ENCODE measurements around the gene PDGFC.

The PDGFC gene

GRCh38 chr4:156764145-156764544 is 207.5 kb downstream of the PDGFC start:
- FAIRE-seq, result no peak
- TF ChIP-seq CTCF (IDR thresholded peaks at IDR 0.05; ENCODE audit: insufficient read depth, missing control alignments), result no peak
- no peak for DNase-seq (ENCODE audit: insufficient read length, low spot score)

DNA sequence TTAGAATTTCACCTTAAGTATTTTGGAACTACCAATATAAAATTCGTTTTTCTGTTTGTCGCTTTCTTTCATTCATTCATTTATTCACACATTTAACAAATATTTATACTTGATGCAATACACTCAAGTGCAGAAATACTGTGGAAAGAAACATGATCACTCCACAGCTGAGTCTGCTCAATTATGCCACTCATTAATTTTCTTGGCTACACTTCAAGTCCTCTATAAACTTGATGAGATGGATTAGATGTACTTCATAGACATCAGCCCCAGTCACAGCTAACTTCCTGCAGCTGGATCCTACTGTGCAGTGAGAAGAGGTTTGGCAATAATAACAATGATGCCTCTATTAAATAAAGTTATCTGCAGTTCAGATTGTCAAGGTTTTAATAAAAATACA is 208.1 kb downstream of the PDGFC start:
- no peak for DNase-seq (ENCODE audit: insufficient read length, low spot score)
- no peak for FAIRE-seq

GRCh38 chr4:156762851-156763250 is 208.7 kb downstream of the PDGFC start:
- DNase-seq (ENCODE audit: insufficient read length, low spot score) (no peak), FAIRE-seq (no peak)
- TF ChIP-seq CTCF (IDR thresholded peaks at IDR 0.05; ENCODE audit: insufficient read depth, missing control alignments), result no peak

More for the DNA sequence above, 208.1 kb downstream of the PDGFC start:
- TF ChIP-seq CTCF (IDR thresholded peaks at IDR 0.05; ENCODE audit: insufficient read depth, missing control alignments), result no peak

DNA sequence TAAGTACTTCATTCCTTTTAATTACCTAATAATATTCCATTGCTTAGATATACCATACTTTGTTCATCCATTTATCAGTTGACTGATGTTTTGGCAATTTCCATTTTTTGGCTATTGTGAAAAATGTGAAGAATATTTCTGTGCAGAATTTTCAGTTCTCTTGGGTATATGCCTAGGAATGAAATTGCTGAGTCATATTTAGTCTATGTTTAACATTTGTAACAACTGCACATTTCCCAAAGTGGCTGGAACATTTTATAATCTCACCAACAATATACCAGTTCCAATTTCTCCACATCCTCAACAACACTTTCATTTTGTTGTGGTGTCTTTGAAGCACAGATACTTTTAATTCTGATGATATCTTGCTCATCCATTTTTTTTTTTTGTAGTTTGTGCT is 215.5 kb downstream of the PDGFC start:
- FAIRE-seq, result no peak
- TF ChIP-seq CTCF (IDR thresholded peaks at IDR 0.05; ENCODE audit: insufficient read depth, missing control alignments), result no peak
- DNase-seq (ENCODE audit: insufficient read length, low spot score), result no peak

- FAIRE-seq (no peak), DNase-seq (ENCODE audit: insufficient read length, low spot score) (no peak)
- no peak for TF ChIP-seq CTCF (IDR thresholded peaks at IDR 0.05; ENCODE audit: insufficient read depth, missing control alignments)
Observed at GRCh38 chr4:156754832-156755570, 216.6 kb downstream of the PDGFC start.

DNA sequence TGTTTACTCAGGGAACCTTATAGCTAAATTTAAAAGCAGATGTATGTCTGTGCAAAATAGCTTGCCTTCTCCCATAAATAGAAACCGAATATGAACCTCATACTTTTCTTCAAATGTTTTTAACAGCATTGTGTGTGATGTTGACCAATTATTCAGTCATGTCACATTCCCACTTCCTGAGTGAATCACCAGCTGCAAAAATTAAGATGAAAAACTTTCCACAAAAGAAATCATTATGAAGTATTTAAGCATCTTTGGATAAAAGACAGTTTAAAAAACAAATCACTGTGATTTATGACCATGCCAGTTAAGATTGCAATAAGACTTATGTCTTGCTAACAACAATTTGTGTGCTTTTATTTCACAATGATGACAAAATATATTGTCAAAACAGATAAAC is 220.1 kb downstream of the PDGFC start:
- DNase-seq (ENCODE audit: insufficient read length, low spot score), result no peak
- TF ChIP-seq CTCF (IDR thresholded peaks at IDR 0.05; ENCODE audit: insufficient read depth, missing control alignments), result no peak
- FAIRE-seq, result peak; percentile 16

All from D721Med (cell line).